Panc1 (cell line): ENCODE measurements around the gene SLC35F1. TPM values are rescaled to one million over a fixed set of nuclear protein-coding genes. Genes with fewer than 3 reads are reported as not detected.

ENCODE experiments used
- ATAC-seq: fragments of 200-7000 bp; cut with Tn5 transposase; 2 replicates; pipeline ENCODE4 v1.9.1; 2020; ENCODE audit warnings: mild to moderate bottlenecking, moderate library complexity
- BruUV-seq: library from RNA; stranded (reverse); fragments of 400-500 nt; replicated peaks from 2 replicates; lab custom pipeline; 2021; lab: Mats Ljungman, UMichigan
- CTCF ChIA-PET: fragments of 300-600 bp; sonication (Branson Sonifier 250); formaldehyde crosslinking; loops from one replicate; lab custom pipeline; 2022; ENCODE audit warnings: antibody characterized with exemption; lab: Charles Lee
- POLR2A ChIA-PET: fragments of 300-600 bp; sonication (Branson Sonifier 250); formaldehyde crosslinking; loops from one replicate; lab custom pipeline; 2022; ENCODE audit warnings: antibody characterized with exemption; lab: Charles Lee
- DNase-seq: peaks from one replicate; pipeline ENCODE4 v3.0.0-alpha.2; 2010; ENCODE audit warnings: low read depth, low spot score
- H3K27ac ChIP-seq: 2 replicates; pipeline ENCODE4 v1.5.1; 2011; ENCODE audit warnings: mild to moderate bottlenecking, low read length, inconsistent platforms
- H3K27me3 ChIP-seq: fragments of 200-500 bp; sonication (Bioruptor generic); 2 replicates; pipeline ENCODE4 v1.6.0; 2014; ENCODE audit warnings: low read length, inconsistent platforms; ENCODE audit not compliant: control insufficient read depth, insufficient read depth
- H3K36me3 ChIP-seq: fragments of 200-500 bp; sonication (Bioruptor generic); 2 replicates; pipeline ENCODE4 v1.5.1; 2014; ENCODE audit warnings: inconsistent platforms, mild to moderate bottlenecking, low read length, moderate library complexity; ENCODE audit not compliant: control insufficient read depth, insufficient read depth
- H3K4me1 ChIP-seq: 2 replicates; pipeline ENCODE4 v1.5.1; 2011; ENCODE audit warnings: inconsistent platforms, mild to moderate bottlenecking, low read length, moderate library complexity; ENCODE audit not compliant: control insufficient read depth, insufficient read depth
- H3K4me3 ChIP-seq, 2 experiments: 2 replicates each; pipeline ENCODE4 v1.5.1; 2011 to 2012; ENCODE audit warnings: low read depth in 2 of 2, low read length in 2 of 2, mild to moderate bottlenecking in 2 of 2, inconsistent platforms in 1 of 2, moderate library complexity in 1 of 2
- H3K9me3 ChIP-seq: fragments of 200-500 bp; sonication (Bioruptor generic); 2 replicates; pipeline ENCODE4 v1.5.1; 2014; ENCODE audit warnings: low read depth, mild to moderate bottlenecking, inconsistent platforms, low read length, moderate library complexity; ENCODE audit not compliant: control insufficient read depth, insufficient read depth
- CTCF ChIP-seq: fragments of 450-650 bp; IDR thresholded peaks from 2 replicates; pipeline ENCODE4 v1.5.1; 2017; ENCODE audit warnings: mild to moderate bottlenecking
- POLR2AphosphoS5 ChIP-seq: IDR thresholded peaks from 2 replicates; pipeline ENCODE4 v1.6.1; 2012; ENCODE audit warnings: mild to moderate bottlenecking, low read depth, low read length, moderate library complexity
- REST ChIP-seq, 2 experiments: IDR thresholded peaks; 2 replicates each; pipeline ENCODE4 v1.6.1; 2011 to 2012; ENCODE audit warnings: low read depth in 2 of 2, control low read depth in 1 of 2, low read length in 1 of 2, mild to moderate bottlenecking in 1 of 2, moderate library complexity in 1 of 2; ENCODE audit not compliant: insufficient read depth in 1 of 2
- SIN3A ChIP-seq: IDR thresholded peaks from 2 replicates; pipeline ENCODE4 v1.6.1; 2012; ENCODE audit warnings: low read depth, mild to moderate bottlenecking, low read length, moderate library complexity, borderline replicate concordance; ENCODE audit not compliant: insufficient read depth
- TCF7L2 ChIP-seq: IDR thresholded peaks from 2 replicates; pipeline ENCODE4 v1.6.1; 2011; ENCODE audit warnings: mild to moderate bottlenecking, low read depth, low read length, inconsistent platforms
- in situ Hi-C: cut with HindIII; loops from 2 replicates; pipeline ENCODE4 v1.10.0; 2016; ENCODE audit warnings: low sequenced_read_pairs, low pct_unique_long_range_greater_than_20kb
- intact Hi-C: fragments of 100-400 bp; cut with micrococcal nuclease; formaldehyde crosslinking; loops from one replicate; pipeline ENCODE4 v1.10.0; 2022; ENCODE audit not compliant: unreplicated experiment
- total RNA-seq: library from RNA; stranded (reverse); gene quantifications from one replicate; pipeline ENCODE4 v1.2.1, GENCODE V29; 2021; ENCODE audit not compliant: unreplicated experiment

Gene SLC35F1
- total RNA-seq, 1 experiment from 2014 or later = not detected

- Histone ChIP-seq H3K27ac (no peak overlapping the region), H3K27me3 (no peaks in the 10 kb centered on the region; the same call in 1 of the 2 replicates), H3K36me3 (no peaks in the 10 kb centered on the region), H3K4me3 (no peak overlapping the region), H3K4me1 (no peaks in the 10 kb centered on the region), H3K9me3 (no peaks in the 10 kb centered on the region)
- no TSS peak for BruUV-seq
- CTCF ChIA-PET = no interaction called here
- intact Hi-C loops (no loop called here), in situ Hi-C loops (no loop called here)
- POLR2A ChIA-PET = no interaction called here
- no peak for DNase-seq
- no peak for ATAC-seq
- TF ChIP-seq POLR2AphosphoS5 (no peak), SIN3A (no peak), REST (IDR thresholded peaks at IDR 0.05; ENCODE audit: insufficient read depth in 1 of 2, low read depth in 2 of 2, low read length in 1 of 2) (no peak), CTCF (no peak), TCF7L2 (no peak)
Measured at GRCh38 chr6:117866561-117866960, 40.5 kb upstream of the SLC35F1 start.

DNA sequence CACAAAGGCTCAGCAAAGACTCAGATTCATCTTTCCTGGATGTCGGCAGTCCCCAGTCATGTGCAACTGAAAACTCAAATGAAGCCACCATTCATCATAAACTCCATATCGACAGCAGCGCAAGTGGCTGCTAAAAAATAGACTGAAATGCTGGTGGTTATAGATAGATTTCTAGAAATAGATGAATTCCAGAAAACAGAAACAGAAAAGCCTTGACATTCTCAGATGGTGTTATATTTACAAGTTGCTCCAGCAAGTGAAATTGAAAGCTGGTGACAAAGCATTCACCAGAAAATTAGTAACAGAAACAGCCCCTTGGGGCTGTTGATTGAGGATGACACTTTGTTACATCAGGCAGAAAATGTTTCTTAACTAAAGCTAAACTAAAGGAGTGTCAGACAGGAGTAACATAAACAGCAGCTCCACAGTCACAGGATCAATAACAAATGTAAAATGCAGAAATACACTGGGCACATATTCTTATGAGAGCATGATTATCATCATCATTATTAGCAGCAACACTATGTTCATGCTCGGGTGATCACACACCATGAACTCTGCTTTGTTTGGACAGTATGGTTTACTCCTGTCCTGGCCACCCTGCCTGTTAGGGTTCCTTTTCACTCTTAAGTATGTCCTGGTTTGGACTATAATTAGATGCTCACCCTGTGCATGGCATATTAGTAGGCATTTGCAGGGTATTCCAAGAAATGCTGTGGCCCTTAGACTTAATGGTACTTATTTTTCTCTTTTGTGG, 36.4 kb upstream of the SLC35F1 start:
- Histone ChIP-seq H3K4me3 (no peak overlapping the region), H3K9me3 (no peaks in the 10 kb centered on the region), H3K4me1 (no peaks in the 10 kb centered on the region), H3K27ac (no peak overlapping the region), H3K27me3 (no peaks in the 10 kb centered on the region; the same call in 1 of the 2 replicates), H3K36me3 (no peaks in the 10 kb centered on the region)
- BruUV-seq = no TSS peak
- POLR2A ChIA-PET = no interaction called here
- CTCF ChIA-PET = no interaction called here
- no peak for TF ChIP-seq TCF7L2
- TF ChIP-seq SIN3A = no peak
- no peak for TF ChIP-seq REST (IDR thresholded peaks at IDR 0.05; ENCODE audit: insufficient read depth in 1 of 2, low read depth in 2 of 2, low read length in 1 of 2)
- TF ChIP-seq POLR2AphosphoS5 = no peak
- TF ChIP-seq CTCF = no peak
- intact Hi-C loops = no loop called here
- ATAC-seq (no peak), DNase-seq (no peak)
- in situ Hi-C loops = no loop called here
